HCEC 1CT (cell line): ENCODE data around the gene MYLIP.

Experiments used
- DNase-seq: peaks from one replicate; pipeline ENCODE4 v3.0.0-alpha.2; 2017

MYLIP gene

DNA sequence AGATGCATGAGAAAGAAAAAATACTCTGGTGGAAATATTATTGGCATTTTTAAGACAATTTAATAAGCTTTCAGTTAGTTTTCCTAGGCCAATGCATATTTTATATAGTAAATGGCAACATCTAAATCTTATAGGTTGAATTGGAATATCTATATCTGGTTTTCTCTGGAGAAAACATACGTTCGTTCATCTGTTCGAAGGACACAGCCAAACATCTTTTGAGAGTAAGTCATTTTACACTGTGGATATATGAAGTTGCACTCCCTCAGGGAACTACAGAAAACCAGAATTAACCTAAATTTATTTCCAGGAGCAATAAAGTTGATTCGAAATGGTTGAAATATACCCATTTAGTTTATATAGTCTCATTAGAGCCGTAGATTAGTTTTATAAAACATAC, 49.0 kb downstream of the MYLIP start:
- DNase-seq, result no peak

DNA sequence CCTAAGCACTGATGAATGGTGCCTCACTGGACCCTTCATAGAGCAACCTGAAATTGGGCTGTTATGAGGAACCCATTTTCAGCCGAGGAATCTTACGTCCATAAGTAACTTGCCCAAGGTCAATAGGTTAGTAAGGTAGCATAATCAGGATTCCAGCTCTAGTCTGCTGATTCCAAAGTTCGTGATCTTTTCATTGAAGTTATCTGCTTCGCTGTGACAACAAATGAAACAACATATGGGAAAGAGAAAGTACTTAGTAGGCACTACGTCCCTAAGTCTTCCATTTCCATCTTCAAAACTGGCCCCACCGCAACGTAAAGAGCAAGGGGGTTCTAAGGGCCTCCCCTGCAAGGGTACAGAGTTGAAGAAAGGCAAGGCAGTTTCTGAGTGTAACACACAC, 49.5 kb downstream of the MYLIP start:
- DNase-seq, result no peak

DNA sequence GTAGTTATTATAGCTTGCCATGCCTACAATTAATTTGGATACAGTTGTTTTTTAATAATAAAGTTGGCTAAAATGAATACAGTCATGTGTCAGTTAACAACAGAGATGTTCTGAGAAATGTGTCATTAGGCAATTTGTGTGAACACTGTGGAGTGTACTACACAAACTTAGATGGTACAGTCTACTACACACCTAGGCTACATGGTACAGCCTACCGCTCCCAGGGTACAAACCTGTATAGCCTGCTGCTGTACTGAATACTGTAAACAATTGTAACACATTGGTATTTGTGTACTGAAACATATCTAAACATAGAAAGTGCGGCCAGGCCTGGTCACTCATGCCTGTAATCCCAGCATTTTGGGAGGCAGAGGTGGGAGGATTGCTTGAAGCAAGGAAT, 50.2 kb downstream of the MYLIP start:
- DNase-seq, result no peak

DNA sequence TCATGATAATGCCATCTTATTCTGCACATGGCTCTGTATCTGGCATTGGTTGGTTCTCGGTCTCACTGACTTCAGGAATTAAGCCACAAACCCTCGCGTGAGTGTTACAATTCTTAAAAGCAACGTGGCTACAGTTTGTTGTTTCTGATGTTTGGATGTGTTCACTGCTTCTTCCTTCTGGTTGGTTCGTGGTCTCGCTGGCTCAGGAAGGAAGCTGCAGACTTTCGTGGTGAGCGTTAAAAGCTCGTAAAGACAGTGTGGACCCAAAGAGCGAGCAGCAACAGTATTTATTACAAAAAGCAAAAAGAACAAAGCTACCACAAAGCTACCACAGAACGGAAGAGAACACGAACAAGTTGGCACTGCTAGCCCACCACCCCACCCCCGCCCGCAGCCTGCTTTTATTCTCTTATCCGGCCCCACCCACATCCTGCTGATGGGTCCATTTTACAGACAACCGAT, 51.1 kb downstream of the MYLIP start:
- no peak for DNase-seq

GRCh38 chr6:16180696-16181438, 52.0 kb downstream of the MYLIP start:
- DNase-seq, result no peak

GRCh38 chr6:16181439-16182297, 52.8 kb downstream of the MYLIP start:
- no peak for DNase-seq

- peak; percentile 53 for DNase-seq
Observed at GRCh38 chr6:16183187-16183664, 54.3 kb downstream of the MYLIP start.

DNA sequence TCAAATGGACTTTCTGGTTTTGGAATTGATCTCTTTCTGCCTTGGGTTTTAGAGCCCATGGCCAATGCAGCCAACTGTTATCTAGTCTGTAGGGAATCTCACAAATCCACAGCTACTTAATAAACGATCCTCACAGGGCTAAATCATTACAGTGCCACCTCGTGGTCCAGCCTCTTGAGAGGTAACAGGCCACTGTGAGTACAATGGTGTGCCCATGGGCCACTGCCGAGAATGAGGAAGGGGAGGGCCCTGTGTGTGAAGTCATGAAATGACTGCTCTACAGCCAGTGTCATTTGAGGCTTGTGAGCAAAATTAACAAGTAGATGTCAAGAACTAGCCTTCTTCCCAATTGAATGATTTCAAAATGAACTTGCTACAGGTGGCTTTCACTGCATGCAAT, 55.2 kb downstream of the MYLIP start:
- peak; percentile 10 for DNase-seq

GRCh38 chr6:16184551-16184950, 55.7 kb downstream of the MYLIP start:
- DNase-seq, result no peak

DNA sequence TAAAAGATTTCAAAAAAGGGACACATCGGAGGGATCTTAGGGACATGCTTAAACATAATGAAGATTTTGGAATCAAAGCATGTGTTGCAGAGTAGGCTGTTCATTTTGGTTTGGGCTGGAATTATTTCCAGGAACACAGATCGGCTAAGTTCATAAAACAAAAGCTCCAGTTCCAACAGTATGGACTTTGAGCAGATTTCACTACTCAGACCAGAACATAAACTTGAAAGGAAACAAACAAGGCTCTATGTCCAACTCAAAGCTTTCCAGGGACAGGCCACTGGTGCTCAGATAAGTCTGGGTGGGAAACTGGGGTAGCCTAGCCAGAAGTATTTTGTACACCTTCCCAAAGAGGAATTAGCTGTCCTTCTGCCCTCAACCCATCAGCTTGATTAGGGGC, 58.3 kb downstream of the MYLIP start:
- DNase-seq, result no peak

DNA sequence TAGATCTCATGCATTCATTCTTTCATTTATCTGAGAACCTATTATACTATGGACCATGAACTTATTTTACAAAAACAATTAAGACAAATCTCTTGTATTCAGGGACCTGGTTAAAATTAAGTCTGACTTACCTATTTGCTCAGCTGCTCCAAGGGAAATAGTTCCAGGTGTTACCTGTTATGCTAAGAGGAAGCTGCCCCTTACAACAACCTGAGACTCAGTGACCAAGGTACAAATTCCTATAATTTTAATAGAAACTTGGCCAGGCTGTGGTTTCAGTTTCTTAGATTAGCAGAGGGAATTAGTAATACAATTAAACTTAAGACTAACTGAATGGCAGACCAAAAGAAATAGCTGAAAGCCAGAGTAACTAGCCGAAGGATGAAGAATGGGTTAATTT, 61.3 kb downstream of the MYLIP start:
- no peak for DNase-seq

GRCh38 chr6:16196260-16196983, 67.5 kb downstream of the MYLIP start:
- DNase-seq, result no peak

GRCh38 chr6:16196984-16197546, 68.2 kb downstream of the MYLIP start:
- DNase-seq, result no peak
